ENCODE measurements around the gene ITPR2. TPM values are rescaled to one million over a fixed set of nuclear protein-coding genes. Genes with fewer than 3 reads are reported as not detected.

The ITPR2 gene
- total and polyA plus RNA-seq, 12 donors = 5.1 to 144 (median 66.4) TPM

GRCh38 chr12:26713885-26714383, 119.1 kb downstream of the ITPR2 start:
- no peaks in the 10 kb centered on the region for H3K9me3 ChIP-seq (replicated peaks in 1 of 3)
- H3K27me3 ChIP-seq = no peaks in the 10 kb centered on the region
- WGBS, 4 donors = 90 to 95% (median 92%) methylated on average over 8 of the region's 8 CpGs
- intact Hi-C loops (cut with DNase I) = loop anchor here in 1 of 2 donors (10.0 kb wide), 1 partner anchor 121 kb away; the partner anchor contains the start of gene ITPR2
- no peak overlapping the region for H3K4me3 ChIP-seq
- no peaks in the 10 kb centered on the region for H3K4me1 ChIP-seq (replicated peaks in 1 of 2)
- H3K27ac ChIP-seq = no peak overlapping the region
- DNase-seq = no peak
- TF ChIP-seq CTCF (IDR thresholded peaks at IDR 0.05) (no peak), POLR2A (IDR thresholded peaks at IDR 0.05) (no peak)
- H3K36me3 ChIP-seq (replicated peaks in 1 of 2) = peaks cover 0 to 12% of the 10 kb centered on the region in 2 donors

- Histone ChIP-seq H3K9me3 (replicated peaks in 1 of 3) (no peaks in the 10 kb centered on the region), H3K4me1 (replicated peaks in 1 of 2) (no peaks in the 10 kb centered on the region), H3K27me3 (no peaks in the 10 kb centered on the region), H3K36me3 (replicated peaks in 1 of 2) (peaks cover 0 to 12% of the 10 kb centered on the region in 2 donors), H3K4me3 (no peak overlapping the region), H3K27ac (no peak overlapping the region)
- 51 to 87% (median 80%) methylated on average over 5 of the region's 5 CpGs for WGBS, 4 donors
- intact Hi-C loops (cut with DNase I) = loop anchor here in 1 of 2 donors (10.0 kb wide), 1 partner anchor 122 kb away; the partner anchor contains the start of gene ITPR2
- no peak for DNase-seq
- TF ChIP-seq POLR2A (IDR thresholded peaks at IDR 0.05) (no peak), CTCF (IDR thresholded peaks at IDR 0.05) (no peak)
These were observed 120.1 kb downstream of the ITPR2 start for GRCh38 chr12:26712892-26713291.

- Histone ChIP-seq H3K4me3 (no peak overlapping the region), H3K4me1 (replicated peaks in 1 of 2) (no peaks in the 10 kb centered on the region), H3K9me3 (replicated peaks in 1 of 3) (no peaks in the 10 kb centered on the region), H3K36me3 (replicated peaks in 1 of 2) (peaks cover 0 to 12% of the 10 kb centered on the region in 2 donors), H3K27me3 (no peaks in the 10 kb centered on the region), H3K27ac (no peak overlapping the region)
- DNase-seq = no peak
- TF ChIP-seq CTCF (IDR thresholded peaks at IDR 0.05) = no peak
- TF ChIP-seq POLR2A (IDR thresholded peaks at IDR 0.05) = no peak
- WGBS, 4 donors = 74 to 87% (median 81%) methylated on average over 3 of the region's 3 CpGs
- intact Hi-C loops (cut with DNase I) = loop anchor here in 1 of 2 donors (10.0 kb wide), 1 partner anchor 123 kb away; the partner anchor contains the start of gene ITPR2
These were observed 121.4 kb downstream of the ITPR2 start for GRCh38 chr12:26711569-26711968.

GRCh38 chr12:26711072-26711471, 121.9 kb downstream of the ITPR2 start:
- WGBS, 4 donors = 84 to 89% (median 87%) methylated on average over 5 of the region's 5 CpGs
- Histone ChIP-seq H3K27ac (no peak overlapping the region), H3K4me1 (replicated peaks in 1 of 2) (no peaks in the 10 kb centered on the region), H3K4me3 (no peak overlapping the region), H3K27me3 (no peaks in the 10 kb centered on the region), H3K36me3 (replicated peaks in 1 of 2) (peaks cover 0 to 12% of the 10 kb centered on the region in 2 donors), H3K9me3 (replicated peaks in 1 of 3) (no peaks in the 10 kb centered on the region)
- DNase-seq = no peak
- intact Hi-C loops (cut with DNase I) = loop anchor here in 1 of 2 donors (10.0 kb wide), 1 partner anchor 124 kb away; the partner anchor contains the start of gene ITPR2
- no peak for TF ChIP-seq POLR2A (IDR thresholded peaks at IDR 0.05)
- no peak for TF ChIP-seq CTCF (IDR thresholded peaks at IDR 0.05)

All from adrenal gland (tissue), 12 donors.